AG04449 (cell line): ENCODE measurements around the gene QRFP.

Experiments used
- CTCF ChIA-PET: fragments of 350-600 bp; formaldehyde crosslinking; extraction: SDS; loops from one replicate; lab custom pipeline; 2021; ENCODE audit warnings: antibody characterized with exemption; lab: Yijun Ruan, JAX
- POLR2A ChIA-PET: fragments of 400-600, 350-600 bp; formaldehyde crosslinking; extraction: SDS; loops from one replicate; lab custom pipeline; 2020; ENCODE audit warnings: antibody characterized with exemption, inconsistent platforms; lab: Yijun Ruan, JAX
- DNase-seq: peaks from one replicate; pipeline ENCODE4 v3.0.0-alpha.2; 2010; ENCODE audit warnings: low read depth, low spot score
- H3K4me3 ChIP-seq: 2 replicates; pipeline ENCODE4 v1.5.1; 2011; ENCODE audit warnings: low read depth, mild to moderate bottlenecking, control low read depth, low read length
- CTCF ChIP-seq: IDR thresholded peaks from one replicate; pipeline ENCODE4 v1.5.1; 2011; ENCODE audit warnings: mild to moderate bottlenecking, moderate library complexity, low read length, control low read depth, inconsistent platforms; ENCODE audit not compliant: insufficient read depth; ENCODE audit errors: missing control alignments

Gene QRFP

GRCh38 chr9:130884111-130884531 is 12.5 kb downstream of the QRFP start:
- no peak for DNase-seq
- ChIA-PET CTCF (interaction anchor here (0.8 to 13.6 kb wide), 5 partner anchors 16 to 177 kb away, joined by 3 to 164 read pairs (median 7); no protein-coding TSS in a partner anchor), POLR2A (no interaction called here)
- no peak for TF ChIP-seq CTCF
- H3K4me3 ChIP-seq: no peak overlapping the region

DNA sequence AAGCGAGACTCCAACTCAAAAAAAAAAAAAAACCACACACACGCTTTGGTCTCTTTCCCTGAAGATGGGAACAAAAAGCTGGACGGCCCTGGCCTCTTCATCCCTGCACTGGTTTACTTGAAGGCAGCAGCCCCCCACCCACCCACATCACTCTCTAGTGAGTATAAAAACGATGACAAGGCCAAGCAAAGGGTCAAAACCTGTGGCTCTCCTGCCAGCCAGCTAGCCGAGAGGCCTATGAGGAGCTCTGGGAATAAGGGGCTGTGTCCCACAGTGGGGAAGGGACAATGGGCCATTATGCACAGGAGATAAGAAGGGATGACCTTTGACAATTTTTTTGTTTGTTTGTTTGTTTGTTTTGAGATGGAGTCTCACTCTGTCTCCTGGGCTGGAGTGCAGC is 13.1 kb downstream of the QRFP start:
- no peak overlapping the region for H3K4me3 ChIP-seq
- POLR2A ChIA-PET: no interaction called here
- DNase-seq: no peak
- CTCF ChIA-PET: interaction anchor here (1.2 to 13.6 kb wide), 5 partner anchors 16 to 177 kb away, joined by 5 to 164 read pairs (median 7); no protein-coding TSS in a partner anchor
- no peak for TF ChIP-seq CTCF

GRCh38 chr9:130882696-130883225 is 13.9 kb downstream of the QRFP start:
- ChIA-PET CTCF (interaction anchor here (1.5 to 13.6 kb wide), 4 partner anchors 15 to 176 kb away, joined by 5 to 164 read pairs (median 6); no protein-coding TSS in a partner anchor), POLR2A (no interaction called here)
- no peak for TF ChIP-seq CTCF
- DNase-seq: no peak
- H3K4me3 ChIP-seq: no peak overlapping the region

DNA sequence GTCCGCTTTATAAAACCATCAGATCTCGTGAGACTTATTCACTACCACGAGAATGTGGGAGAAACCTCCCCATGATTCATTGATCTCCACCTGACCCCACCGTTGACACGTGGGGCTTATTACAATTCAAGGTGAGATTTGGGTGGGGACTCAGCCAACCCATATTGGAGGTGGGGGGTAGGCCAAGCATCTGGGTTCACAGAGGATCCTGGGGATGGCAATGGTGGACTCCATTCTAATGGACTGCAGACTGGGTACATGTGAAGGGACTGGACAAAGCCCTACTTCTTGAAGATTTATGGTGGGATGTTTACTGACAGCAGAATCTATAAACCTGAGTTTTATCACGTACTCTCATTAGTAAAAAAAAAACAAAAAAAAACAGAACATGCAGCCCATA is 15.1 kb downstream of the QRFP start:
- POLR2A ChIA-PET: no interaction called here

GRCh38 chr9:130880599-130881220 is 15.9 kb downstream of the QRFP start:
- TF ChIP-seq CTCF: no peak
- ChIA-PET CTCF (interaction anchor here (0.7 to 13.6 kb wide), 9 partner anchors 13 to 180 kb away, joined by 3 to 164 read pairs (median 5); no protein-coding TSS in a partner anchor), POLR2A (no interaction called here)
- H3K4me3 ChIP-seq: no peak overlapping the region
- DNase-seq: no peak

More for the DNA sequence above, 15.1 kb downstream of the QRFP start:
- H3K4me3 ChIP-seq: no peak overlapping the region
- CTCF ChIA-PET: interaction anchor here (1.1 to 13.6 kb wide), 6 partner anchors 14 to 181 kb away, joined by 3 to 164 read pairs (median 6); no protein-coding TSS in a partner anchor
- no peak for TF ChIP-seq CTCF
- DNase-seq: no peak

DNA sequence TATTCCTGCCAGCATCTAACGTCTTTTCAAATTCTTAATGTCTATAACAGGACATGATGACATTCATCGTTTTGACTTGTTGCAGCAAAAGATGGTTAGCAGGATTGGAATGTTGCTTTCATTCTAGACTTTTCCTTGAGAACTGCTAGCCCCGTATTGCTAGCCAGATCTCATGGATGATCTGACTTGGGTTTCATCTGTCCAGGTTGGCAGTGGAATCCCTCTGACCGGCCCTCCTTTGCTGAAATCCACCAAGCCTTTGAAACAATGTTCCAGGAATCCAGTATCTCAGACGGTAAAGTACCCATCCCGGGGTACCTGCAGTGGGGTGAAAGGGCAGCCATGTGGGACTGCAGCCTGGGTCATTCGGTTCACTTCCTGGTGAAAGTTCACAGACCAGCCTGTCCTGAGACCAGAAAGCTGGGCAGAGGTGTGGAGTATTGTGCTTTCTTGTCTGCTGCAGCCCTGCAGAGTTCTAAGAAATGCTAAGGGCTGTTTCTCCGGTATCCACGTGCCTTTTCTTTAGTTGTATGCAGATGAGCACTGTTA is 16.7 kb downstream of the QRFP start:
- H3K4me3 ChIP-seq: no peak overlapping the region
- ChIA-PET POLR2A (no interaction called here), CTCF (interaction anchor here (0.7 to 13.6 kb wide), 7 partner anchors 12 to 179 kb away, joined by 3 to 164 read pairs (median 6); no protein-coding TSS in a partner anchor)
- DNase-seq: no peak
- TF ChIP-seq CTCF: no peak
